Neural cell (in vitro differentiated cells): ENCODE results near the gene MARCHF5. TPM values are rescaled to one million over a fixed set of nuclear protein-coding genes. Genes with fewer than 3 reads are reported as not detected.
A peak's percentile ranks its signal among the peaks of the same experiment; 100 is the strongest.

Source experiments
- H2AFZ ChIP-seq: fragments of 200-600, 300-800 bp; sonication (generic), shearing (Covaris generic); 2 replicates; pipeline ENCODE4 v1.6.0; 2014; ENCODE audit warnings: low read depth, mild to moderate bottlenecking, antibody characterized with exemption, low read length, moderate library complexity
- H3F3A ChIP-seq: fragments of 200-600 bp; shearing (Covaris generic); 2 replicates; pipeline ENCODE4 v1.6.1; 2016; ENCODE audit warnings: mild to moderate bottlenecking, moderate library complexity, mixed read lengths, antibody characterized with exemption, low read length; ENCODE audit not compliant: insufficient read depth, poor library complexity, severe bottlenecking
- H3K27ac ChIP-seq: fragments of 200-600, 300-800 bp; sonication (generic), shearing (Covaris generic); 2 replicates; pipeline ENCODE4 v1.5.1; 2014; ENCODE audit warnings: mild to moderate bottlenecking, low read length, moderate library complexity
- H3K27me3 ChIP-seq: fragments of 300-800, 200-600 bp; sonication (generic), shearing (Covaris generic); 2 replicates; pipeline ENCODE4 v1.6.0; 2014; ENCODE audit warnings: mild to moderate bottlenecking, low read depth, low read length, moderate library complexity; ENCODE audit not compliant: insufficient read depth
- H3K36me3 ChIP-seq: fragments of 300-800, 200-600 bp; sonication (generic), shearing (Covaris generic); 2 replicates; pipeline ENCODE4 v1.5.1; 2014; ENCODE audit warnings: mild to moderate bottlenecking, antibody characterized with exemption, low read length, moderate library complexity; ENCODE audit not compliant: insufficient read depth
- H3K4me2 ChIP-seq: fragments of 300-800, 200-600 bp; sonication (generic), shearing (Covaris generic); 2 replicates; pipeline ENCODE4 v1.6.0; 2014; ENCODE audit warnings: mild to moderate bottlenecking, low read length
- H3K4me3 ChIP-seq: fragments of 300-800, 200-600 bp; sonication (generic), shearing (Covaris generic); 2 replicates; pipeline ENCODE4 v1.5.1; 2014; ENCODE audit warnings: mild to moderate bottlenecking, low read length, moderate library complexity
- H3K79me2 ChIP-seq: fragments of 200-600 bp; shearing (Covaris generic); replicated peaks from 2 replicates; pipeline ENCODE4 v1.6.0; 2014; ENCODE audit warnings: mild to moderate bottlenecking, low read length, moderate library complexity; ENCODE audit not compliant: insufficient read depth
- H3K9ac ChIP-seq: fragments of 300-800, 200-600 bp; sonication (generic), shearing (Covaris generic); 2 replicates; pipeline ENCODE4 v1.6.1; 2016; ENCODE audit warnings: mild to moderate bottlenecking, low read length, mixed read lengths
- H3K9me2 ChIP-seq: fragments of 200-600 bp; shearing (Covaris generic); 2 replicates; pipeline ENCODE4 v1.6.1; 2016; ENCODE audit warnings: mild to moderate bottlenecking, low read length, mixed read lengths; ENCODE audit not compliant: insufficient read depth
- H3K9me3 ChIP-seq: fragments of 200-600, 300-800 bp; sonication (generic), shearing (Covaris generic); 2 replicates; pipeline ENCODE4 v1.6.1; 2016; ENCODE audit warnings: mild to moderate bottlenecking, mixed run types, low read length, moderate library complexity, mixed read lengths
- H4K20me1 ChIP-seq: fragments of 200-600 bp; shearing (Covaris generic); 2 replicates; pipeline ENCODE4 v1.6.1; 2016; ENCODE audit warnings: mild to moderate bottlenecking, mixed run types; ENCODE audit not compliant: insufficient read depth
- EP300 ChIP-seq: fragments of 450-650 bp; conservative IDR thresholded peaks from 2 replicates; pipeline ENCODE4 v1.6.1; 2014; ENCODE audit warnings: antibody characterized with exemption, mild to moderate bottlenecking, moderate library complexity; ENCODE audit not compliant: poor library complexity, severe bottlenecking
- EZH2 ChIP-seq: fragments of 200-600, 300-800 bp; shearing (Covaris generic), sonication (generic); IDR thresholded peaks from 2 replicates; pipeline ENCODE4 v1.6.1; 2014; ENCODE audit warnings: antibody characterized with exemption, low read length, borderline replicate concordance, mild to moderate bottlenecking; ENCODE audit not compliant: insufficient read depth, poor library complexity, severe bottlenecking
- MXI1 ChIP-seq: fragments of 450-650 bp; conservative IDR thresholded peaks from 2 replicates; pipeline ENCODE4 v1.6.1; 2014; ENCODE audit warnings: antibody characterized with exemption, mild to moderate bottlenecking; ENCODE audit not compliant: poor library complexity, severe bottlenecking
- POLR2AphosphoS5 ChIP-seq: IDR thresholded peaks from 2 replicates; pipeline ENCODE4 v1.6.1; 2012
- RAD21 ChIP-seq: fragments of 450-650 bp; conservative IDR thresholded peaks from 2 replicates; pipeline ENCODE4 v1.6.1; 2014; ENCODE audit warnings: antibody characterized with exemption, mild to moderate bottlenecking, moderate library complexity
- REST ChIP-seq: IDR thresholded peaks from 2 replicates; pipeline ENCODE4 v1.6.1; 2012; ENCODE audit warnings: borderline replicate concordance
- SMC3 ChIP-seq: fragments of 450-650 bp; conservative IDR thresholded peaks from 2 replicates; pipeline ENCODE4 v1.6.1; 2014; ENCODE audit warnings: antibody characterized with exemption, mild to moderate bottlenecking, moderate library complexity; ENCODE audit not compliant: poor library complexity
- TAF1 ChIP-seq: IDR thresholded peaks from 2 replicates; pipeline ENCODE4 v1.6.1; 2012; ENCODE audit warnings: low read depth
- polyA minus RNA-seq: library from RNA; depleted of rRNA, polyadenylated mRNA; stranded (reverse); fragments of >200 nt; gene quantifications from 2 replicates; pipeline ENCODE4 v1.2.3, GENCODE V29; 2014
- polyA plus RNA-seq: library from polyadenylated mRNA; depleted of rRNA; stranded (reverse); fragments of >200 nt; gene quantifications from 2 replicates; pipeline ENCODE4 v1.2.3, GENCODE V29; 2014
- TF ChIP-seq, protein P1 (sequence below): fragments of 450-650 bp; IDR thresholded peaks from 2 replicates; pipeline ENCODE4 v1.5.1; 2014; ENCODE audit warnings: antibody characterized with exemption, mild to moderate bottlenecking, moderate library complexity; ENCODE audit not compliant: poor library complexity, severe bottlenecking

MARCHF5 gene
- polyA plus RNA-seq (65.5 and 67.7 TPM in 2 replicates), polyA minus RNA-seq (37.5 and 53.8 TPM in 2 replicates)

- Histone ChIP-seq H3K9ac (peak within 1 kb of the TSS; percentile 98), H3K4me3 (peak within 1 kb of the TSS; percentile 93), H3K9me3 (no peaks in the 10 kb centered on the region), H3K4me2 (peak within 1 kb of the TSS; percentile 94), H3K79me2 (peaks cover 51% of the 10 kb centered on the region), H3K36me3 (no peaks in the 10 kb centered on the region), H3K9me2 (no peaks in the 10 kb centered on the region), H2AFZ (peak within 1 kb of the TSS; percentile 99), H3K27me3 (no peaks in the 10 kb centered on the region), H4K20me1 (no peaks in the 10 kb centered on the region), H3K27ac (peak within 1 kb of the TSS; percentile 81), H3F3A (no peaks in the 10 kb centered on the region)
- no peak for TF ChIP-seq EZH2
- TF ChIP-seq EP300 = peak; percentile 62
- peak; percentile 94 for TF ChIP-seq POLR2AphosphoS5
- TF ChIP-seq SMC3 = peak; percentile 81
- TF ChIP-seq, protein P1, sequence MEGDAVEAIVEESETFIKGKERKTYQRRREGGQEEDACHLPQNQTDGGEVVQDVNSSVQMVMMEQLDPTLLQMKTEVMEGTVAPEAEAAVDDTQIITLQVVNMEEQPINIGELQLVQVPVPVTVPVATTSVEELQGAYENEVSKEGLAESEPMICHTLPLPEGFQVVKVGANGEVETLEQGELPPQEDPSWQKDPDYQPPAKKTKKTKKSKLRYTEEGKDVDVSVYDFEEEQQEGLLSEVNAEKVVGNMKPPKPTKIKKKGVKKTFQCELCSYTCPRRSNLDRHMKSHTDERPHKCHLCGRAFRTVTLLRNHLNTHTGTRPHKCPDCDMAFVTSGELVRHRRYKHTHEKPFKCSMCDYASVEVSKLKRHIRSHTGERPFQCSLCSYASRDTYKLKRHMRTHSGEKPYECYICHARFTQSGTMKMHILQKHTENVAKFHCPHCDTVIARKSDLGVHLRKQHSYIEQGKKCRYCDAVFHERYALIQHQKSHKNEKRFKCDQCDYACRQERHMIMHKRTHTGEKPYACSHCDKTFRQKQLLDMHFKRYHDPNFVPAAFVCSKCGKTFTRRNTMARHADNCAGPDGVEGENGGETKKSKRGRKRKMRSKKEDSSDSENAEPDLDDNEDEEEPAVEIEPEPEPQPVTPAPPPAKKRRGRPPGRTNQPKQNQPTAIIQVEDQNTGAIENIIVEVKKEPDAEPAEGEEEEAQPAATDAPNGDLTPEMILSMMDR = peak; percentile 84
- TF ChIP-seq MXI1 = peak; percentile 63
- peak; percentile 65 for TF ChIP-seq TAF1
- peak; percentile 72 for TF ChIP-seq RAD21
- no peak for TF ChIP-seq REST
Observed at GRCh38 chr10:92290837-92291615, at the start of gene MARCHF5, which contains the start of gene CPEB3. TSS of gene MARCHF5 (plus strand) at chr10:92291167. CDS start at chr10:92291495, 328 bp downstream. TSS of gene CPEB3 (minus strand) at chr10:92291078. CDS start at chr10:92240350, 50,728 bp downstream.

GRCh38 chr10:92241501-92241900 lies 49.5 kb upstream of the MARCHF5 start:
- no peaks in the 10 kb centered on the region for H3K9me3 ChIP-seq

More at GRCh38 chr10:92241501-92241900, 49.5 kb upstream of the MARCHF5 start:
- H3K27ac ChIP-seq = peak overlapping the region; percentile 98
- peak overlapping the region; percentile 84 for H3K9ac ChIP-seq
- H3K4me2 ChIP-seq = peak overlapping the region; percentile 92
- peaks cover 8% of the 10 kb centered on the region for H3K27me3 ChIP-seq
- H3K9me2 ChIP-seq = no peaks in the 10 kb centered on the region
- peaks cover 5% of the 10 kb centered on the region for H3F3A ChIP-seq
- TF ChIP-seq POLR2AphosphoS5 (peak; percentile 1), MXI1 (no peak)
- peaks cover 23% of the 10 kb centered on the region for H4K20me1 ChIP-seq
- H3K4me3 ChIP-seq = peak overlapping the region; percentile 87
- peaks cover 47% of the 10 kb centered on the region for H3K79me2 ChIP-seq
- peaks cover 4% of the 10 kb centered on the region for H3K36me3 ChIP-seq
- H2AFZ ChIP-seq = no peak overlapping the region
